Mesenchymal stem cell (in vitro differentiated cells and primary cell): Measurements from ENCODE around the gene TSPAN3.
A peak's percentile ranks its signal among the peaks of the same experiment; 100 is the strongest.

Experiments used
- DNase-seq: peaks from one replicate; pipeline ENCODE4 v3.0.0-alpha.2; 2013
- H2AFZ ChIP-seq: one replicate; pipeline ENCODE4 v1.6.1; 2013; ENCODE audit warnings: low read depth, mild to moderate bottlenecking, control low read depth, inconsistent platforms, low read length, moderate library complexity
- H2AK5ac ChIP-seq: 2 replicates; pipeline ENCODE4 v1.6.1; 2013; ENCODE audit warnings: low read length, moderate library complexity, mild to moderate bottlenecking, inconsistent platforms; ENCODE audit not compliant: severe bottlenecking
- H2BK120ac ChIP-seq: one replicate; pipeline ENCODE4 v1.6.1; 2013; ENCODE audit warnings: low read depth, mild to moderate bottlenecking, inconsistent platforms, low read length, moderate library complexity
- H2BK12ac ChIP-seq, 2 experiments: one replicate each; pipeline ENCODE4 v1.6.1; 2013; ENCODE audit warnings: inconsistent platforms in 2 of 2, low read length in 2 of 2, mild to moderate bottlenecking in 2 of 2, moderate library complexity in 2 of 2, control low read depth in 1 of 2
- H2BK15ac ChIP-seq: one replicate; pipeline ENCODE4 v1.6.1; 2013; ENCODE audit warnings: mild to moderate bottlenecking, low read depth, inconsistent platforms; ENCODE audit not compliant: poor library complexity, severe bottlenecking
- H2BK5ac ChIP-seq: 2 replicates; pipeline ENCODE4 v1.6.1; 2013; ENCODE audit warnings: low read depth, mild to moderate bottlenecking, low read length, control low read depth, inconsistent platforms; ENCODE audit not compliant: poor library complexity, severe bottlenecking
- H3K14ac ChIP-seq, 2 experiments: one replicate each; pipeline ENCODE4 v1.6.1; 2013; ENCODE audit warnings: inconsistent platforms in 2 of 2, low read length in 2 of 2, control low read depth in 1 of 2, mild to moderate bottlenecking in 1 of 2, moderate library complexity in 1 of 2
- H3K18ac ChIP-seq, 2 experiments: one replicate each; pipeline ENCODE4 v1.6.1; 2013; ENCODE audit warnings: inconsistent platforms in 2 of 2, low read length in 2 of 2, control low read depth in 1 of 2, low read depth in 1 of 2, mild to moderate bottlenecking in 1 of 2
- H3K23ac ChIP-seq, 2 experiments: one replicate each; pipeline ENCODE4 v1.6.1; 2013; ENCODE audit warnings: inconsistent platforms in 2 of 2, low read length in 2 of 2, mild to moderate bottlenecking in 2 of 2, moderate library complexity in 2 of 2, control low read depth in 1 of 2
- H3K27ac ChIP-seq: 2 replicates; pipeline ENCODE4 v1.5.1; 2013; ENCODE audit warnings: mild to moderate bottlenecking, moderate library complexity, low read length, control low read depth, inconsistent platforms; ENCODE audit not compliant: poor library complexity, severe bottlenecking
- H3K27me3 ChIP-seq, 2 experiments: 2 replicates each; pipeline versions ENCODE4 v1.6.1 to v1.7.0; 2013; ENCODE audit warnings: low read length in 2 of 2, mild to moderate bottlenecking in 2 of 2, moderate library complexity in 2 of 2, control low read depth in 1 of 2, inconsistent platforms in 1 of 2; ENCODE audit not compliant: control insufficient read depth in 1 of 2, insufficient read depth in 1 of 2
- H3K36me3 ChIP-seq, 2 experiments: 2 replicates each; pipeline versions ENCODE4 v1.6.1 to v1.7.0; 2013; ENCODE audit warnings: low read length in 2 of 2, control low read depth in 1 of 2, inconsistent platforms in 1 of 2, low read depth in 1 of 2, mild to moderate bottlenecking in 1 of 2; ENCODE audit not compliant: insufficient read depth in 2 of 2, control insufficient read depth in 1 of 2
- H3K4ac ChIP-seq, 2 experiments: one replicate each; pipeline ENCODE4 v1.6.1; 2013; ENCODE audit warnings: inconsistent platforms in 2 of 2, low read length in 2 of 2, mild to moderate bottlenecking in 2 of 2, moderate library complexity in 2 of 2, control low read depth in 1 of 2, low read depth in 1 of 2
- H3K4me1 ChIP-seq: 2 replicates; pipeline ENCODE4 v1.6.1; 2013; ENCODE audit warnings: low read depth, low read length, control low read depth; ENCODE audit not compliant: control insufficient read depth, insufficient read depth
- H3K4me2 ChIP-seq: 2 replicates; pipeline ENCODE4 v1.6.1; 2013; ENCODE audit warnings: low read length, mild to moderate bottlenecking, inconsistent platforms; ENCODE audit not compliant: poor library complexity, severe bottlenecking
- H3K4me3 ChIP-seq, 2 experiments: 2 replicates each; pipeline versions ENCODE4 v1.5.1 to v1.7.0; 2013; ENCODE audit warnings: low read length in 2 of 2, mild to moderate bottlenecking in 2 of 2, control low read depth in 1 of 2, low read depth in 1 of 2; ENCODE audit not compliant: insufficient read depth in 1 of 2
- H3K79me1 ChIP-seq: replicated peaks from 2 replicates; pipeline ENCODE4 v1.6.1; 2013; ENCODE audit warnings: mild to moderate bottlenecking, control low read depth, low read length, inconsistent platforms; ENCODE audit not compliant: poor library complexity, severe bottlenecking
- H3K9ac ChIP-seq: 2 replicates; pipeline ENCODE4 v1.7.0; 2013; ENCODE audit warnings: mild to moderate bottlenecking, low read length, moderate library complexity
- H3K9me3 ChIP-seq: 2 replicates; pipeline ENCODE4 v1.7.0; 2013; ENCODE audit warnings: mild to moderate bottlenecking, low read length; ENCODE audit not compliant: control insufficient read depth
- H4K8ac ChIP-seq: one replicate; pipeline ENCODE4 v1.6.1; 2013; ENCODE audit warnings: inconsistent platforms, mild to moderate bottlenecking, low read length, moderate library complexity
- H4K91ac ChIP-seq: one replicate; pipeline ENCODE4 v1.6.1; 2013; ENCODE audit warnings: mild to moderate bottlenecking, low read length, inconsistent platforms
- WGBS: methylation state at CpG from one replicate; pipeline ENCODE4 v1.1.7; 2013; ENCODE audit warnings: mixed read lengths; 5-methylcytosine and 5-hydroxymethylcytosine counted together

Gene TSPAN3

DNA sequence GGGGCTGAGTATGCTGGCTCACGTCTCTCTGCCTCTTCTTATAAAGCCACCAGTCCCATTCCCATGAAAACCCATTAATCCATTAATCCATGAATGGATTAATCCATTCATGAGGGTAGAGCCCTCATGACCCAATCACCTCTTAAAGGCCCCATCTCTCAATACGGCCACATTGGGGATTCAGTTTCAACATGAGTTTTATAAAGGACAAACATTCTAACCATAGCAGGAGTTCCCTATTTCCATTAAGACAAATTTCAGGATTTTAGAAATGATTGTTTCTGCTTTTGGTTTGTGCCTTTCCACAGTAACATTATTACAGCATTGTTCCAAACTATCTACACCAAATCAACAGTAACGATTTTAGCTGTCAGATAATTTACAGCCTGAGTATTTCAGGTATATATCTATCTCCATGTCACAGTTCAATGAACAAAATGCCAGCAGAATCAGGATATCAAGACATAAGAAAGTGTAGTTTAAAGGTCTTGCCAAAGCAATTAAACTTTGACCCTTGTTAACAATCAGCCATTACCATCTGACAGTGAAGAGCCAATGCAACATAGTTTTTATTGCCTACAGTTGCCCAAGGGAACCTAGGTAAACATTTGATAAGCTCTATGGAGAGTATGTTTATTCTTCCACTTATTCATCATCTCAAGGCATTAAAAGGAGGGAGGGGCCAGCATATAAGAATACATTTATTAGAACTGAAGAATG lies 3.8 kb downstream of the TSPAN3 start:
- Histone ChIP-seq H4K91ac (no peak overlapping the region), H3K14ac (no peak overlapping the region), H2BK5ac (no peak overlapping the region), H3K23ac (no peak overlapping the region), H3K9me3 (no peaks in the 10 kb centered on the region), H2BK120ac (no peak overlapping the region), H2AK5ac (no peak overlapping the region), H3K4ac (no peak overlapping the region), H3K9ac (no peak overlapping the region), H3K18ac (peak overlapping the region in 1 of 2 experiments; percentile 43), H2BK12ac (no peak overlapping the region), H4K8ac (no peak overlapping the region), H3K4me2 (no peak overlapping the region), H3K36me3 (peaks cover 0 to 9% of the 10 kb centered on the region in 2 experiments), H3K27ac (no peak overlapping the region), H3K4me1 (peaks cover 2% of the 10 kb centered on the region), H2AFZ (no peak overlapping the region), H3K27me3 (no peaks in the 10 kb centered on the region), H3K79me1 (peaks cover 1% of the 10 kb centered on the region), H3K4me3 (no peak overlapping the region), H2BK15ac (no peak overlapping the region)
- WGBS = 100% methylated on average over 2 of the region's 3 CpGs
- DNase-seq = peak; percentile 39

- H3K4me2 ChIP-seq = no peak overlapping the region
- peak overlapping the region; percentile 53 for H3K27ac ChIP-seq
- no peaks in the 10 kb centered on the region for H3K9me3 ChIP-seq
- H3K23ac ChIP-seq = no peak overlapping the region
- WGBS = 99% methylated on average over 3 of the region's 6 CpGs
- no peaks in the 10 kb centered on the region for H3K27me3 ChIP-seq
- H2BK12ac ChIP-seq = no peak overlapping the region
- no peak overlapping the region for H3K4ac ChIP-seq
- H2AFZ ChIP-seq = no peak overlapping the region
- no peak overlapping the region for H4K91ac ChIP-seq
- H2AK5ac ChIP-seq = no peak overlapping the region
- no peak overlapping the region for H3K18ac ChIP-seq
- no peak overlapping the region for H2BK15ac ChIP-seq
- no peak overlapping the region for H2BK5ac ChIP-seq
- H3K14ac ChIP-seq = no peak overlapping the region
- H3K79me1 ChIP-seq = peaks cover 1% of the 10 kb centered on the region
- H2BK120ac ChIP-seq = no peak overlapping the region
- peaks cover 6% of the 10 kb centered on the region for H3K4me1 ChIP-seq
- H4K8ac ChIP-seq = no peak overlapping the region
- H3K9ac ChIP-seq = peak overlapping the region; percentile 1
- no peak overlapping the region for H3K4me3 ChIP-seq
- peaks cover 0 to 9% of the 10 kb centered on the region in 2 experiments for H3K36me3 ChIP-seq
- peak; percentile 24 for DNase-seq
Measured at GRCh38 chr15:77064539-77065308, 6.2 kb downstream of the TSPAN3 start.

- Histone ChIP-seq H3K4ac (no peak overlapping the region), H3K27ac (no peak overlapping the region), H3K36me3 (peaks cover 0 to 7% of the 10 kb centered on the region in 2 experiments), H3K79me1 (peaks cover 1% of the 10 kb centered on the region), H4K8ac (no peak overlapping the region), H3K9ac (peak overlapping the region; percentile 50), H2BK120ac (no peak overlapping the region), H2BK12ac (no peak overlapping the region), H2AFZ (no peak overlapping the region), H2BK15ac (no peak overlapping the region), H3K27me3 (no peaks in the 10 kb centered on the region), H3K18ac (no peak overlapping the region), H3K9me3 (no peaks in the 10 kb centered on the region), H4K91ac (no peak overlapping the region), H2BK5ac (no peak overlapping the region), H3K4me3 (no peak overlapping the region), H3K4me2 (no peak overlapping the region), H3K4me1 (peaks cover 4% of the 10 kb centered on the region), H3K23ac (no peak overlapping the region), H2AK5ac (no peak overlapping the region), H3K14ac (no peak overlapping the region)
- DNase-seq = no peak
- WGBS = 86% methylated on average over 1 of the region's 2 CpGs
Measured at GRCh38 chr15:77064063-77064462, 6.8 kb downstream of the TSPAN3 start.

DNA sequence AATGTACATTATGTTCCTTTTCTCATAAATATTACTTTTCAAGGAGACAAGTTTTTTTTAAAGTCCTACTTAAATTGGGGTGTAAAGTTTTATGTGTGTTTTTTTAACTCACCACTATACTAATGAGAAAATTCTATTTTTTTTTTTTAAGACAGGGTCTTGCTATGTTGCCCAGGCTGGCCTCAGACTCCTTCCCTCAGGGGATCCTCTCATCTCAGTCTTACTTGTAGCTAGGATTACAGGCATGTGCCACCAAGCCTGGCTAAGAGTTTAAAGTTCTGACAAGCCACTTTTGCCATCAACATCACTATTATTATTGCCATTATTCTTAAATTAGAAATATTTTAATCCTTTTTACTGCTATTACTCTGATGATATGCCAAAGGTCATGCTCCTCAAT lies 7.7 kb downstream of the TSPAN3 start:
- no peak overlapping the region for H2BK15ac ChIP-seq
- no peak overlapping the region for H3K4me3 ChIP-seq
- no peak overlapping the region for H3K4me2 ChIP-seq
- peak overlapping the region; percentile 82 for H3K9ac ChIP-seq
- peaks cover 4% of the 10 kb centered on the region for H3K4me1 ChIP-seq
- H2BK120ac ChIP-seq = no peak overlapping the region
- peaks cover 2% of the 10 kb centered on the region for H3K79me1 ChIP-seq
- peaks cover 0 to 2% of the 10 kb centered on the region in 2 experiments for H3K36me3 ChIP-seq
- no peak overlapping the region for H3K18ac ChIP-seq
- no peaks in the 10 kb centered on the region for H3K27me3 ChIP-seq
- no peak overlapping the region for H4K8ac ChIP-seq
- no peak overlapping the region for H3K14ac ChIP-seq
- DNase-seq = no peak
- no peaks in the 10 kb centered on the region for H3K9me3 ChIP-seq
- H3K27ac ChIP-seq = no peak overlapping the region
- H4K91ac ChIP-seq = no peak overlapping the region
- no peak overlapping the region for H3K23ac ChIP-seq
- no peak overlapping the region for H2AK5ac ChIP-seq
- no peak overlapping the region for H2BK12ac ChIP-seq
- no peak overlapping the region for H3K4ac ChIP-seq
- H2BK5ac ChIP-seq = no peak overlapping the region
- no peak overlapping the region for H2AFZ ChIP-seq
